ENCODE data around the gene GRB10.

GRB10 gene

DNA sequence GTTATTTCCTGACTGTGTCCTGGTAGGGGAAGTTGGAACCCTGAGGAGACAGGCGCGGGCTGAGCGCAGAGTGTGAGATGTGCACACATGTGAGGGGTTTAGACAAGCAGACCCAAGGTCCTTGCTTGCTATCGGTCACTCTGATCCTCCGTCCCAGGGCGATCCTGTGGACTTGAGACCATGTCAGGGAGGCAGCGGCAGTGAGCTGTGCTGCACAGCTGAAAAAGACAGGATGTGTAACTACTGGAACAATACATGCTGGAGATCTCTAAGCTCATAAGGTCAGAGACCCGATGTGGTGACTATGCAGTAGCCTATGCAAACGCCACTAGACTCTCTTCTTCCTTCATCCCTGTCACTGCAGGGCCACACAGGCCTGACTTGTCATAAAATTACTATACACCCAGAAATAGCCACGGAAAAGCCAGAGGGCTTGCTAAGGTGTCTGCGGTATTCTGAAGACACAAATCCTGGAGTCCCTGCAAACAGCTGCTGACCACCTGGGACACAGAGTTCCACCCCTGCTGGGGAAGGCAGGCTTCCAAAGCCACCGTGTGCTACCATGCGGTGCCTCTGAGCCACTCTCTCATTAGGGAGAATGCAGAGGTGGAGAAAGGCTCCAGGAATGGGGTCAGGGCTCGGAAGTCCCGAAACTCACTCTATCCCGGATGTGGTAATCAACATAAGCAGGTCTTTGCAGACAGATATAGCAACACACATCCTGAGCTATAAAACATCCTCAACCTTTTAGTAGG is 126.4 kb downstream of the GRB10 start:
- no peaks in the 10 kb centered on the region for H3K79me2 ChIP-seq (ENCODE audit: insufficient read depth, low read depth)
- no peak overlapping the region for H3K4me3 ChIP-seq (IDR thresholded peaks at IDR 0.05; ENCODE audit: insufficient read depth, low read depth, low read length)
- H2AFZ ChIP-seq (ENCODE audit: low read depth): no peak overlapping the region
- H3K27ac ChIP-seq: no peak overlapping the region
- peaks cover 5% of the 10 kb centered on the region for H3K4me1 ChIP-seq (ENCODE audit: low read depth, poor library complexity, severe bottlenecking)
- no peaks in the 10 kb centered on the region for H4K20me1 ChIP-seq (ENCODE audit: insufficient read depth)
- H3K36me3 ChIP-seq (ENCODE audit: insufficient read depth): no peaks in the 10 kb centered on the region
- TF ChIP-seq CTCF (conservative IDR thresholded peaks at IDR 0.05; ENCODE audit: low read depth, low read length): no peak
- H3K4me2 ChIP-seq: no peak overlapping the region
- H3K9ac ChIP-seq: no peak overlapping the region
- no peaks in the 10 kb centered on the region for H3K27me3 ChIP-seq (ENCODE audit: insufficient read depth, low read depth)

GRCh38 chr7:50655490-50655889 is 127.2 kb downstream of the GRB10 start:
- Histone ChIP-seq H3K9ac (no peak overlapping the region), H3K27ac (no peak overlapping the region), H3K4me3 (IDR thresholded peaks at IDR 0.05; ENCODE audit: insufficient read depth, low read depth, low read length) (no peak overlapping the region), H3K79me2 (ENCODE audit: insufficient read depth, low read depth) (no peaks in the 10 kb centered on the region), H2AFZ (ENCODE audit: low read depth) (no peak overlapping the region), H3K36me3 (ENCODE audit: insufficient read depth) (no peaks in the 10 kb centered on the region), H3K4me2 (no peak overlapping the region), H4K20me1 (ENCODE audit: insufficient read depth) (no peaks in the 10 kb centered on the region), H3K27me3 (ENCODE audit: insufficient read depth, low read depth) (no peaks in the 10 kb centered on the region), H3K4me1 (ENCODE audit: low read depth, poor library complexity, severe bottlenecking) (peaks cover 5% of the 10 kb centered on the region)
- TF ChIP-seq CTCF (conservative IDR thresholded peaks at IDR 0.05; ENCODE audit: low read depth, low read length): no peak

- no peak for TF ChIP-seq CTCF (conservative IDR thresholded peaks at IDR 0.05; ENCODE audit: low read depth, low read length)
- no peak overlapping the region for H2AFZ ChIP-seq (ENCODE audit: low read depth)
- no peaks in the 10 kb centered on the region for H4K20me1 ChIP-seq (ENCODE audit: insufficient read depth)
- H3K27ac ChIP-seq: no peak overlapping the region
- H3K4me3 ChIP-seq (IDR thresholded peaks at IDR 0.05; ENCODE audit: insufficient read depth, low read depth, low read length): no peak overlapping the region
- H3K36me3 ChIP-seq (ENCODE audit: insufficient read depth): no peaks in the 10 kb centered on the region
- peaks cover 5% of the 10 kb centered on the region for H3K4me1 ChIP-seq (ENCODE audit: low read depth, poor library complexity, severe bottlenecking)
- H3K79me2 ChIP-seq (ENCODE audit: insufficient read depth, low read depth): no peaks in the 10 kb centered on the region
- H3K4me2 ChIP-seq: no peak overlapping the region
- no peak overlapping the region for H3K9ac ChIP-seq
- no peaks in the 10 kb centered on the region for H3K27me3 ChIP-seq (ENCODE audit: insufficient read depth, low read depth)
Observed at GRCh38 chr7:50655020-50655419, 127.7 kb downstream of the GRB10 start.

- no peak overlapping the region for H3K4me3 ChIP-seq (IDR thresholded peaks at IDR 0.05; ENCODE audit: insufficient read depth, low read depth, low read length)
- no peaks in the 10 kb centered on the region for H4K20me1 ChIP-seq (ENCODE audit: insufficient read depth)
- no peak overlapping the region for H2AFZ ChIP-seq (ENCODE audit: low read depth)
- H3K9ac ChIP-seq: no peak overlapping the region
- no peaks in the 10 kb centered on the region for H3K36me3 ChIP-seq (ENCODE audit: insufficient read depth)
- no peaks in the 10 kb centered on the region for H3K27me3 ChIP-seq (ENCODE audit: insufficient read depth, low read depth)
- H3K27ac ChIP-seq: no peak overlapping the region
- H3K4me1 ChIP-seq (ENCODE audit: low read depth, poor library complexity, severe bottlenecking): peaks cover 5% of the 10 kb centered on the region
- TF ChIP-seq CTCF (conservative IDR thresholded peaks at IDR 0.05; ENCODE audit: low read depth, low read length): no peak
- no peak overlapping the region for H3K4me2 ChIP-seq
- H3K79me2 ChIP-seq (ENCODE audit: insufficient read depth, low read depth): no peaks in the 10 kb centered on the region
Observed at GRCh38 chr7:50653981-50654425, 128.7 kb downstream of the GRB10 start.
